Astrocyte (in vitro differentiated cells and primary cell): ENCODE data around the gene IL10RB.

ENCODE experiments used
- EZH2 ChIP-seq: IDR thresholded peaks from 2 replicates; pipeline ENCODE4 v1.6.1; 2012; ENCODE audit warnings: mild to moderate bottlenecking, low read length, inconsistent platforms; ENCODE audit not compliant: insufficient read depth
- TF ChIP-seq, protein P1 (sequence below): IDR thresholded peaks from 2 replicates; pipeline ENCODE4 v1.5.1; 2011; ENCODE audit warnings: low read depth, mild to moderate bottlenecking, inconsistent platforms, low read length, moderate library complexity; ENCODE audit not compliant: insufficient read depth

- no peak for TF ChIP-seq EZH2
- TF ChIP-seq, protein P1, sequence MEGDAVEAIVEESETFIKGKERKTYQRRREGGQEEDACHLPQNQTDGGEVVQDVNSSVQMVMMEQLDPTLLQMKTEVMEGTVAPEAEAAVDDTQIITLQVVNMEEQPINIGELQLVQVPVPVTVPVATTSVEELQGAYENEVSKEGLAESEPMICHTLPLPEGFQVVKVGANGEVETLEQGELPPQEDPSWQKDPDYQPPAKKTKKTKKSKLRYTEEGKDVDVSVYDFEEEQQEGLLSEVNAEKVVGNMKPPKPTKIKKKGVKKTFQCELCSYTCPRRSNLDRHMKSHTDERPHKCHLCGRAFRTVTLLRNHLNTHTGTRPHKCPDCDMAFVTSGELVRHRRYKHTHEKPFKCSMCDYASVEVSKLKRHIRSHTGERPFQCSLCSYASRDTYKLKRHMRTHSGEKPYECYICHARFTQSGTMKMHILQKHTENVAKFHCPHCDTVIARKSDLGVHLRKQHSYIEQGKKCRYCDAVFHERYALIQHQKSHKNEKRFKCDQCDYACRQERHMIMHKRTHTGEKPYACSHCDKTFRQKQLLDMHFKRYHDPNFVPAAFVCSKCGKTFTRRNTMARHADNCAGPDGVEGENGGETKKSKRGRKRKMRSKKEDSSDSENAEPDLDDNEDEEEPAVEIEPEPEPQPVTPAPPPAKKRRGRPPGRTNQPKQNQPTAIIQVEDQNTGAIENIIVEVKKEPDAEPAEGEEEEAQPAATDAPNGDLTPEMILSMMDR: no peak
Observed at GRCh38 chr21:33229784-33230544, 36.2 kb upstream of the IL10RB start, which contains the start of gene IFNAR2.
